K562 (cell line): ENCODE data around the gene FFAR1. TPM values are rescaled to one million over a fixed set of nuclear protein-coding genes. Genes with fewer than 3 reads are reported as not detected.
A peak's percentile ranks its signal among the peaks of the same experiment; 100 is the strongest.

Source experiments
- CAMTA2 ChIP-seq: fragments of 250-450 bp; sonication (Bioruptor Pico); conservative IDR thresholded peaks from 2 replicates; pipeline ENCODE4 v1.5.1; 2022
- FOXJ3 ChIP-seq: sonication (generic); formaldehyde crosslinking; IDR thresholded peaks from 2 replicates; pipeline ENCODE4 v1.4.0; 2020; ENCODE audit warnings: mild to moderate bottlenecking, missing genetic modification reagents
- HNRNPK ChIP-seq: fragments of 200-400 bp; formaldehyde crosslinking; IDR thresholded peaks from one replicate; pipeline ENCODE4 v1.6.1; 2018; ENCODE audit warnings: mild to moderate bottlenecking, low read depth, low read length; ENCODE audit not compliant: poor library complexity, severe bottlenecking
- MBD2 ChIP-seq: sonication (generic); IDR thresholded peaks from 2 replicates; pipeline ENCODE4 v1.6.1; 2016; ENCODE audit warnings: low read depth, borderline replicate concordance
- MCM3 ChIP-seq: fragments of 450-650 bp; IDR thresholded peaks from 2 replicates; pipeline ENCODE4 v1.6.1; 2016
- MCM5 ChIP-seq: fragments of 450-650 bp; IDR thresholded peaks from 2 replicates; pipeline ENCODE4 v1.6.1; 2016; ENCODE audit warnings: low read depth
- TCF7 ChIP-seq: sonication (generic); IDR thresholded peaks from 2 replicates; pipeline ENCODE4 v1.6.1; 2016; ENCODE audit warnings: antibody characterized with exemption, borderline replicate concordance
- YBX1 ChIP-seq: fragments of 450-650 bp; IDR thresholded peaks from 2 replicates; pipeline ENCODE4 v1.7.1; 2016; ENCODE audit warnings: mild to moderate bottlenecking
- ZBTB1 ChIP-seq: sonication (generic); formaldehyde crosslinking; IDR thresholded peaks from 2 replicates; pipeline ENCODE4 v1.8.1; 2023; ENCODE audit warnings: missing genetic modification reagents, low read depth, mild to moderate bottlenecking, borderline replicate concordance
- ZBTB7A ChIP-seq: IDR thresholded peaks from 2 replicates; pipeline ENCODE4 v1.6.1; 2011; ENCODE audit warnings: low read depth, mild to moderate bottlenecking, low read length, moderate library complexity, borderline replicate concordance; ENCODE audit not compliant: control insufficient read depth
- ZNF507 ChIP-seq: conservative IDR thresholded peaks from 2 replicates; pipeline ENCODE4 v1.6.1; 2017; ENCODE audit warnings: missing genetic modification characterization, missing compliant biosample characterization
- polyA plus RNA-seq, 8 experiments: library from polyadenylated mRNA; depleted of rRNA in 4 of 8; stranded (reverse) in 5 of 8; unstranded in 3 of 8; fragments of >200 nt; fragmentation: Nextera tagmentation in 2 of 8; fragmentation: Illumina TruSeq in 1 of 8; extraction: Ambion mirVana in 2 of 8; extraction: Trizol in 1 of 8; gene quantifications; 2 replicates each; pipeline versions ENCODE4 v1.2.1 to v1.2.3, GENCODE V29; 2011 to 2014; ENCODE audit warnings: inconsistent platforms in 1 of 8, missing spikeins in 1 of 8
- total RNA-seq, 7 experiments: library from RNA; depleted of rRNA in 6 of 7; stranded (reverse); fragments of >200 nt in 6 of 7; fragmentation: Illumina TruSeq in 2 of 7; extraction: Trizol in 2 of 7; gene quantifications; 2 replicates each; pipeline versions ENCODE4 v1.2.1 to v1.2.3, GENCODE V29; 2011 to 2021; ENCODE audit warnings: low replicate concordance in 1 of 7
- TF ChIP-seq, protein P1 (sequence below): sonication (generic); formaldehyde crosslinking; IDR thresholded peaks from 2 replicates; pipeline ENCODE4 v1.8.0; 2022; ENCODE audit warnings: missing genetic modification reagents, mild to moderate bottlenecking, borderline replicate concordance
- TF ChIP-seq, protein P2 (sequence below): fragments of 450-650 bp; IDR thresholded peaks from 2 replicates; pipeline ENCODE4 v1.6.1; 2016; ENCODE audit warnings: mild to moderate bottlenecking, moderate library complexity
- TF ChIP-seq, protein P3 (sequence below): fragments of 250-450 bp; sonication (Bioruptor Pico); IDR thresholded peaks from 2 replicates; pipeline ENCODE4 v1.4.0; 2020; ENCODE audit warnings: borderline replicate concordance

The FFAR1 gene
- total and polyA plus RNA-seq, 9 of the 15 experiments (the other 6 are each of a cell fraction or from before 2014, with no cell fraction given): not detected

DNA sequence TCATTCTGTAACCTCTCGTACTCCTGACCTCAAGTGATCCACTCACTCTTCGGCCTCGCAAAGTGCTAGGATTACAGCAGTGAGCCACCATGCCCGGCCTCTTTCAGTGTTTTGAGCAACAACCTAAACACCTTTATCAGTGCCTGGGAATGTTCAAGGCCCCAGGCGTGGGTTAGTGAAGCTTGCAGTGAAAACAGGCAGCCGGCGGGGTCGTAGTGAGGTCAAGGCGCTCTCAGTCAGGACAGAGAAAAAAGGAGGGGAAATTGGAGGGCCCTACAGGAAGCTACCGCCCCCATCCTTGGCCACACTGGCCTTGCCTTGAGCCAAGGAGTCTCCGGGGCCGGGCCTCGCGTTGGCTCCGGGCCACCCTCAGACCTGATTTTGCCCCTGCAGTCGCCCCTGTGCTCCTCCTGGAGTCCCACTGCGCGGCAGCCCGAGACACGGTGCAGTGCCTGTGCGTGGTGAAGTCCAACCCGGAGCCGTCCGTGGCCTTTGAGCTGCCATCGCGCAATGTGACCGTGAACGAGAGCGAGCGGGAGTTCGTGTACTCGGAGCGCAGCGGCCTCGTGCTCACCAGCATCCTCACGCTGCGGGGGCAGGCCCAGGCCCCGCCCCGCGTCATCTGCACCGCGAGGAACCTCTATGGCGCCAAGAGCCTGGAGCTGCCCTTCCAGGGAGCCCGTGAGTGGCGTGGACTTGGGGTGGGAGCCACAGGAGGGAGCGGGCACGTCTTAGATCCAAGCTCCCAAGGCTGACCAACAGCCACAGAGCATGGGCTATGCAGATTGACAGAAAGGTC is 38.0 kb upstream of the FFAR1 start (continued):
- TF ChIP-seq, protein P1, sequence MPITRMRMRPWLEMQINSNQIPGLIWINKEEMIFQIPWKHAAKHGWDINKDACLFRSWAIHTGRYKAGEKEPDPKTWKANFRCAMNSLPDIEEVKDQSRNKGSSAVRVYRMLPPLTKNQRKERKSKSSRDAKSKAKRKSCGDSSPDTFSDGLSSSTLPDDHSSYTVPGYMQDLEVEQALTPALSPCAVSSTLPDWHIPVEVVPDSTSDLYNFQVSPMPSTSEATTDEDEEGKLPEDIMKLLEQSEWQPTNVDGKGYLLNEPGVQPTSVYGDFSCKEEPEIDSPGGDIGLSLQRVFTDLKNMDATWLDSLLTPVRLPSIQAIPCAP (CRISPR knock-in tag): no peak
- TF ChIP-seq, protein P2, sequence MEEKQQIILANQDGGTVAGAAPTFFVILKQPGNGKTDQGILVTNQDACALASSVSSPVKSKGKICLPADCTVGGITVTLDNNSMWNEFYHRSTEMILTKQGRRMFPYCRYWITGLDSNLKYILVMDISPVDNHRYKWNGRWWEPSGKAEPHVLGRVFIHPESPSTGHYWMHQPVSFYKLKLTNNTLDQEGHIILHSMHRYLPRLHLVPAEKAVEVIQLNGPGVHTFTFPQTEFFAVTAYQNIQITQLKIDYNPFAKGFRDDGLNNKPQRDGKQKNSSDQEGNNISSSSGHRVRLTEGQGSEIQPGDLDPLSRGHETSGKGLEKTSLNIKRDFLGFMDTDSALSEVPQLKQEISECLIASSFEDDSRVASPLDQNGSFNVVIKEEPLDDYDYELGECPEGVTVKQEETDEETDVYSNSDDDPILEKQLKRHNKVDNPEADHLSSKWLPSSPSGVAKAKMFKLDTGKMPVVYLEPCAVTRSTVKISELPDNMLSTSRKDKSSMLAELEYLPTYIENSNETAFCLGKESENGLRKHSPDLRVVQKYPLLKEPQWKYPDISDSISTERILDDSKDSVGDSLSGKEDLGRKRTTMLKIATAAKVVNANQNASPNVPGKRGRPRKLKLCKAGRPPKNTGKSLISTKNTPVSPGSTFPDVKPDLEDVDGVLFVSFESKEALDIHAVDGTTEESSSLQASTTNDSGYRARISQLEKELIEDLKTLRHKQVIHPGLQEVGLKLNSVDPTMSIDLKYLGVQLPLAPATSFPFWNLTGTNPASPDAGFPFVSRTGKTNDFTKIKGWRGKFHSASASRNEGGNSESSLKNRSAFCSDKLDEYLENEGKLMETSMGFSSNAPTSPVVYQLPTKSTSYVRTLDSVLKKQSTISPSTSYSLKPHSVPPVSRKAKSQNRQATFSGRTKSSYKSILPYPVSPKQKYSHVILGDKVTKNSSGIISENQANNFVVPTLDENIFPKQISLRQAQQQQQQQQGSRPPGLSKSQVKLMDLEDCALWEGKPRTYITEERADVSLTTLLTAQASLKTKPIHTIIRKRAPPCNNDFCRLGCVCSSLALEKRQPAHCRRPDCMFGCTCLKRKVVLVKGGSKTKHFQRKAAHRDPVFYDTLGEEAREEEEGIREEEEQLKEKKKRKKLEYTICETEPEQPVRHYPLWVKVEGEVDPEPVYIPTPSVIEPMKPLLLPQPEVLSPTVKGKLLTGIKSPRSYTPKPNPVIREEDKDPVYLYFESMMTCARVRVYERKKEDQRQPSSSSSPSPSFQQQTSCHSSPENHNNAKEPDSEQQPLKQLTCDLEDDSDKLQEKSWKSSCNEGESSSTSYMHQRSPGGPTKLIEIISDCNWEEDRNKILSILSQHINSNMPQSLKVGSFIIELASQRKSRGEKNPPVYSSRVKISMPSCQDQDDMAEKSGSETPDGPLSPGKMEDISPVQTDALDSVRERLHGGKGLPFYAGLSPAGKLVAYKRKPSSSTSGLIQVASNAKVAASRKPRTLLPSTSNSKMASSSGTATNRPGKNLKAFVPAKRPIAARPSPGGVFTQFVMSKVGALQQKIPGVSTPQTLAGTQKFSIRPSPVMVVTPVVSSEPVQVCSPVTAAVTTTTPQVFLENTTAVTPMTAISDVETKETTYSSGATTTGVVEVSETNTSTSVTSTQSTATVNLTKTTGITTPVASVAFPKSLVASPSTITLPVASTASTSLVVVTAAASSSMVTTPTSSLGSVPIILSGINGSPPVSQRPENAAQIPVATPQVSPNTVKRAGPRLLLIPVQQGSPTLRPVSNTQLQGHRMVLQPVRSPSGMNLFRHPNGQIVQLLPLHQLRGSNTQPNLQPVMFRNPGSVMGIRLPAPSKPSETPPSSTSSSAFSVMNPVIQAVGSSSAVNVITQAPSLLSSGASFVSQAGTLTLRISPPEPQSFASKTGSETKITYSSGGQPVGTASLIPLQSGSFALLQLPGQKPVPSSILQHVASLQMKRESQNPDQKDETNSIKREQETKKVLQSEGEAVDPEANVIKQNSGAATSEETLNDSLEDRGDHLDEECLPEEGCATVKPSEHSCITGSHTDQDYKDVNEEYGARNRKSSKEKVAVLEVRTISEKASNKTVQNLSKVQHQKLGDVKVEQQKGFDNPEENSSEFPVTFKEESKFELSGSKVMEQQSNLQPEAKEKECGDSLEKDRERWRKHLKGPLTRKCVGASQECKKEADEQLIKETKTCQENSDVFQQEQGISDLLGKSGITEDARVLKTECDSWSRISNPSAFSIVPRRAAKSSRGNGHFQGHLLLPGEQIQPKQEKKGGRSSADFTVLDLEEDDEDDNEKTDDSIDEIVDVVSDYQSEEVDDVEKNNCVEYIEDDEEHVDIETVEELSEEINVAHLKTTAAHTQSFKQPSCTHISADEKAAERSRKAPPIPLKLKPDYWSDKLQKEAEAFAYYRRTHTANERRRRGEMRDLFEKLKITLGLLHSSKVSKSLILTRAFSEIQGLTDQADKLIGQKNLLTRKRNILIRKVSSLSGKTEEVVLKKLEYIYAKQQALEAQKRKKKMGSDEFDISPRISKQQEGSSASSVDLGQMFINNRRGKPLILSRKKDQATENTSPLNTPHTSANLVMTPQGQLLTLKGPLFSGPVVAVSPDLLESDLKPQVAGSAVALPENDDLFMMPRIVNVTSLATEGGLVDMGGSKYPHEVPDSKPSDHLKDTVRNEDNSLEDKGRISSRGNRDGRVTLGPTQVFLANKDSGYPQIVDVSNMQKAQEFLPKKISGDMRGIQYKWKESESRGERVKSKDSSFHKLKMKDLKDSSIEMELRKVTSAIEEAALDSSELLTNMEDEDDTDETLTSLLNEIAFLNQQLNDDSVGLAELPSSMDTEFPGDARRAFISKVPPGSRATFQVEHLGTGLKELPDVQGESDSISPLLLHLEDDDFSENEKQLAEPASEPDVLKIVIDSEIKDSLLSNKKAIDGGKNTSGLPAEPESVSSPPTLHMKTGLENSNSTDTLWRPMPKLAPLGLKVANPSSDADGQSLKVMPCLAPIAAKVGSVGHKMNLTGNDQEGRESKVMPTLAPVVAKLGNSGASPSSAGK: peak; percentile 100
- TF ChIP-seq, protein P3, sequence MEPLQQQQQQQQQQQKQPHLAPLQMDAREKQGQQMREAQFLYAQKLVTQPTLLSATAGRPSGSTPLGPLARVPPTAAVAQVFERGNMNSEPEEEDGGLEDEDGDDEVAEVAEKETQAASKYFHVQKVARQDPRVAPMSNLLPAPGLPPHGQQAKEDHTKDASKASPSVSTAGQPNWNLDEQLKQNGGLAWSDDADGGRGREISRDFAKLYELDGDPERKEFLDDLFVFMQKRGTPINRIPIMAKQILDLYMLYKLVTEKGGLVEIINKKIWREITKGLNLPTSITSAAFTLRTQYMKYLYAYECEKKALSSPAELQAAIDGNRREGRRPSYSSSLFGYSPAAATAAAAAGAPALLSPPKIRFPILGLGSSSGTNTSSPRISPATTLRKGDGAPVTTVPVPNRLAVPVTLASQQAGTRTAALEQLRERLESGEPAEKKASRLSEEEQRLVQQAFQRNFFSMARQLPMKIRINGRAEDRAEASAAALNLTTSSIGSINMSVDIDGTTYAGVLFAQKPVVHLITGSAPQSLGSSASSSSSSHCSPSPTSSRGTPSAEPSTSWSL: no peak
- no peak for TF ChIP-seq MCM3
- no peak for TF ChIP-seq ZBTB1 (CRISPR knock-in tag)
- TF ChIP-seq HNRNPK: no peak
- TF ChIP-seq FOXJ3: no peak
- 0 out of 2 replicates have a peak, but pooled peaks have one; percentile 12 for TF ChIP-seq MBD2
- TF ChIP-seq ZNF507 (tag): no peak
- no peak for TF ChIP-seq YBX1
- TF ChIP-seq ZBTB7A: peak; percentile 66; the same call in 1 of the 2 replicates
- no peak for TF ChIP-seq TCF7
- no peak for TF ChIP-seq MCM5
- TF ChIP-seq CAMTA2: no peak
